GM12891 (cell line): Measurements from ENCODE around the gene NT5DC2.

Experiments used
- DNase-seq: peaks from one replicate; pipeline ENCODE4 v3.0.0; 2011; ENCODE audit warnings: low spot score; ENCODE audit not compliant: insufficient read length
- FAIRE-seq: peaks from 2 replicates; lab custom pipeline; 2011; peaks lifted over from hg19 to GRCh38; lab: Jason Lieb, UNC
- PAX5 ChIP-seq: IDR thresholded peaks from 2 replicates; pipeline ENCODE4 v1.6.1; 2011; ENCODE audit warnings: low read length, moderate library complexity, mild to moderate bottlenecking; ENCODE audit not compliant: insufficient read depth, severe bottlenecking
- POLR2A ChIP-seq: IDR thresholded peaks from 2 replicates; pipeline ENCODE4 v1.6.1; 2011; ENCODE audit warnings: low read depth, low read length, control low read depth
- POLR2AphosphoS5 ChIP-seq: IDR thresholded peaks from 2 replicates; pipeline ENCODE4 v1.6.1; 2011; ENCODE audit warnings: low read depth, low read length, control low read depth
- POU2F2 ChIP-seq: IDR thresholded peaks from 2 replicates; pipeline ENCODE4 v1.6.1; 2011; ENCODE audit warnings: low read depth, mild to moderate bottlenecking, control low read depth, low read length, moderate library complexity
- SPI1 ChIP-seq: IDR thresholded peaks from 2 replicates; pipeline ENCODE4 v1.6.1; 2011; ENCODE audit warnings: low read depth, low read length, control low read depth
- TAF1 ChIP-seq: IDR thresholded peaks from 2 replicates; pipeline ENCODE4 v1.6.1; 2011; ENCODE audit warnings: low read depth, low read length, control low read depth

NT5DC2 gene

DNA sequence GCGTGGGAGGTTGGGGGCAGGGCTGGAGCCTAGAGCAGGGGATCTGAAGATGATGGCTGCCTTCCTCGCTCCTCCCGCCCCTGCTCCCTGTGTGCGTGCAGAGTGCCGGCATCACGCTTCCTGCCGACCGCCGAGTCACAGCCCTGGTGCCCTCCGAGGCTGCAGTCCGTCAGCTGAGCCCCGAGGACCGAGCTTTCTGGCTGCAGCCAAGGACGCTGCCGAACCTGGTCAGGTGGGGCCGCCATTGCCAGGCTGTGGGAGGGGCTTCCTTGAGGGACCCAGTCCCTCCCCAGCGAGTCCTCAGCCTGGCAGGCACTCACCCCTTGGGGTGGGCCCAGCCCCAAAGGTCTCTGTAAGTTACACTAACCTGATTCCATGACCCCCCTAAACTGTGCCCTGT, 20.9 kb downstream of the NT5DC2 start:
- no peak for TF ChIP-seq POU2F2
- TF ChIP-seq SPI1, result no peak
- no peak for TF ChIP-seq POLR2AphosphoS5
- TF ChIP-seq TAF1, result no peak
- no peak for TF ChIP-seq POLR2A
- TF ChIP-seq PAX5, result no peak
- no peak for DNase-seq
- FAIRE-seq, result no peak

DNA sequence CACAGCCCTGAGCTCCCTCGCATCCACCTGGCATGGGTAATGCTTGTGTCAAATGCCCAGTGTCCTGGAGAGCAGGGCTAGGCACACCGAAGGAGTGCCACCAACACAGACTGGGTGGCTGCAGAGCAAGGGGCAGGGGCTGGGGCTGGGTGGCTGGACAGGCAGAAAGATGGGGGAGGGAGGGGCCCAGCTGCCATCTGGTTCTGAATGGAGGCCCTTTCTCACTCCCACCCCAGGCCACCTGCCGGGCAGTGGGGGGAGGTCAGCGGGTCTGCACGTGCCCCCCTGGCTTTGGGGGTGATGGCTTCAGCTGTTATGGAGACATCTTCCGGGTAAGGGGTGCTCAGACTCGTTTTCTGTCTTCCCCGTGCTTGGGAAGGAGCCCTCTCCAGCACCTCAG, 21.6 kb downstream of the NT5DC2 start:
- DNase-seq (no peak), FAIRE-seq (no peak)
- TF ChIP-seq TAF1 (no peak), POLR2A (no peak), PAX5 (no peak), POU2F2 (no peak), SPI1 (no peak), POLR2AphosphoS5 (no peak)

DNA sequence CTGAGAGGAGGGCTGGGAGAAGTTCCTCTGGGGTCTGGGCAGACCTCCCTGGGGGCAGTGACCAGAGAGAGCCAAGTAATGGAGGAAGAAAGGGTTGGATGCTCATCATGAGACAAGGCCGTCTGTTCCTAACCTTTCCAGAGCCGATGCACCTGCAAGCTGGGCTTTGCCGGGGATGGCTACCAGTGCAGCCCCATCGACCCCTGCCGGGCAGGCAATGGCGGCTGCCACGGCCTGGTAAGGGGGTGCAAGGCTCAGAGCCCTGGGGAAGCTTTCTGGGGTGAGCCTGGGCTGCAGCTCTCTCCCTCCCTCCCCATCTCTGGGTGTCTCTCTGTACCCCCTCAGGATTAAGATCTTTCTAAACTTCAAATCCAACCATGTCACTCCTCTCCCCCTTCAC, 22.1 kb downstream of the NT5DC2 start:
- no peak for FAIRE-seq
- TF ChIP-seq POLR2AphosphoS5, result no peak
- no peak for TF ChIP-seq POU2F2
- no peak for TF ChIP-seq POLR2A
- no peak for DNase-seq

DNA sequence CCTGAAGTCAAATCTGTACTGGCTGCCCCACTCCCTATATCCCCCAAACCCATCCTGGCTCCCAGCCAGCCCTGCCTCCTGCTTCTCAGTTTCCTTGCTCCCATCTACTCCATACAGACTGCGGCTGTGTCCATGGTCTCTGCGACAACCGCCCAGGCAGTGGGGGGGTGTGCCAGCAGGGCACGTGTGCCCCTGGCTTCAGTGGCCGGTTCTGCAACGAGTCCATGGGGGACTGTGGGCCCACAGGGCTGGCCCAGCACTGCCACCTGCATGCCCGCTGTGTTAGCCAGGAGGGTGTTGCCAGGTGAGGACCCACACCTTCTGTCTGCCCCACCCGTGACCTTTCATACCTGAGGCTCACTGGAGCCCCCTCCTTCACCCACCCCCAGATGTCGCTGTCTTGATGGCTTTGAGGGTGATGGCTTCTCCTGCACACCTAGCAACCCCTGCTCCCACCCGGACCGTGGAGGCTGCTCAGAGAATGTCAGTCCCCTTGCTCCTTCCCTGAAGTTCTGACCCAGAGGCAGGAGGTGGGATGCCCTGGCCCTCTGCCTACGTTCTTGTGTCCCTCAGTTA, 23.8 kb downstream of the NT5DC2 start:
- TF ChIP-seq SPI1 (no peak), TAF1 (no peak), PAX5 (no peak), POU2F2 (no peak), POLR2AphosphoS5 (no peak), POLR2A (no peak)
- FAIRE-seq, result no peak
- DNase-seq, result no peak

DNA sequence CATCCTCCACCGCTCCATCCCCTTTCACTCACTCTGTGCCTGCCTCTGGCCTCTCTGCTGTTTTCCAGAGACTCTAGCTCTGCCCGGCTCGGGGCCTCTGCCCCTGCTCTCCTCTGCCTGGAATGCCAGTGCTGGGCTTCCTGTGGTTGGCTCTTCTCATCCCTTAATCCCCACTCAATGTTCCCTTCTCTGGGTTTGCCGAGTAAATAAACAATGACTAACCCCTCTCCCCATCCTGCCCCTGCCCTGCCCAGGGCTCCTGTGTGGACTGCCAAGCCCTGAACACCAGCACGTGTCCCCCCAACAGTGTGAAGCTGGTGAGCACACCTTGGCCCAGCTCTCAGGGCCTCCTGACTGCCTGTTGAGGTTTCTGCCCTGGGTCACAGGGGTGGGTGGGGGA, 26.3 kb downstream of the NT5DC2 start:
- TF ChIP-seq TAF1 (no peak), POLR2AphosphoS5 (no peak), SPI1 (no peak), POU2F2 (no peak), PAX5 (no peak), POLR2A (no peak)
- no peak for DNase-seq
- no peak for FAIRE-seq

DNA sequence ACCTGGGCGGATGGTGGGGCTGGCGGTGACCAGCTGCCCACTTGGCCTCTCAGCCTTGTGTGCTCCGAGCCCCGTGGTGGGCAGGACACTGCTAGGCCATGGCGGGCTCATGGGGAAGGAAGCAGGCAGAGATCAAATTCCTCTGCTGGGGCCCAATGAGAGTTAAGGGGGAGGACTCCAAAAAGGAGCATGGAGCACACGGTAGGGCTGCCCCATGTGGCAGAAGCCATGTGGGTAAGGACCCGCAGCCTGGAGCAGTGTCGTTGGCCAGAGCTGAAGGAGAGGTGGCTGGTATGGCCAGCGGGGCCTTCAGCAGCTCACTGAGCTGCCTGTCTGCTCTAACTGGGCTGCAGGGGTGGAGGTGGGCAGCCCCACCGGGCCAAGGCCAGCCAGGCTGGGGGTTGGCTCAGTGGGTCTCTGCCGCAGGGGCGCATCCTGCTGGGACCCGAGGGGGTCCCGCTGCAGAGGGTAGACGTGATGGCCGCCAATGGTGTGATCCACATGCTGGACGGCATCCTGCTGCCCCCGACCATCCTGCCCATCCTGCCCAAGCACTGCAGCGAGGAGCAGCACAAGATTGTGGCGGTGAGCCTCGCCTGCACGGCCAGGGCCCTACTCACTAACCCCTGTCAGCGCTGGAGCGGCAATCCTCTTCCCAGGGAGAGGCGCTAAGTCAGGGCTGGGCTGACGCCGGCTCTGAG, 27.2 kb downstream of the NT5DC2 start:
- TF ChIP-seq POLR2A, result no peak
- no peak for TF ChIP-seq POU2F2
- no peak for TF ChIP-seq PAX5
- TF ChIP-seq SPI1, result no peak
- no peak for TF ChIP-seq TAF1
- no peak for TF ChIP-seq POLR2AphosphoS5
- DNase-seq (no peak), FAIRE-seq (no peak)

DNA sequence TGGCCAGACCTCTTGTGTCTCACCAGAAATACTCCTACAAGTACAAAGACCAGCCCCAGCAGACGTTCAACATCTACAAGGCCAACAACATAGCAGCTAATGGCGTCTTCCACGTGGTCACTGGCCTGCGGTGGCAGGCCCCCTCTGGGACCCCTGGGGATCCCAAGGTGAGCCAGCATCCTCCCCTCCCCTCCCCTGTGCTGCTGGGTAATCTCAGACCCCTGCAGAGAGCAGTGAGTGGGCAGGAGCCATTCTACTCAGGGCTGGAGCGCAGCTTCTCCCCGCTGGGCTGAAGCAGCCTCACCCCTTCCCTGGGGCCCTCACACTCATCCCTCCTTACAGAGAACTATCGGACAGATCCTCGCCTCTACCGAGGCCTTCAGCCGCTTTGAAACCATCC, 28.7 kb downstream of the NT5DC2 start:
- FAIRE-seq (no peak), DNase-seq (no peak)
- TF ChIP-seq SPI1 (no peak), POU2F2 (no peak), PAX5 (no peak), POLR2A (no peak), TAF1 (no peak), POLR2AphosphoS5 (no peak)

DNA sequence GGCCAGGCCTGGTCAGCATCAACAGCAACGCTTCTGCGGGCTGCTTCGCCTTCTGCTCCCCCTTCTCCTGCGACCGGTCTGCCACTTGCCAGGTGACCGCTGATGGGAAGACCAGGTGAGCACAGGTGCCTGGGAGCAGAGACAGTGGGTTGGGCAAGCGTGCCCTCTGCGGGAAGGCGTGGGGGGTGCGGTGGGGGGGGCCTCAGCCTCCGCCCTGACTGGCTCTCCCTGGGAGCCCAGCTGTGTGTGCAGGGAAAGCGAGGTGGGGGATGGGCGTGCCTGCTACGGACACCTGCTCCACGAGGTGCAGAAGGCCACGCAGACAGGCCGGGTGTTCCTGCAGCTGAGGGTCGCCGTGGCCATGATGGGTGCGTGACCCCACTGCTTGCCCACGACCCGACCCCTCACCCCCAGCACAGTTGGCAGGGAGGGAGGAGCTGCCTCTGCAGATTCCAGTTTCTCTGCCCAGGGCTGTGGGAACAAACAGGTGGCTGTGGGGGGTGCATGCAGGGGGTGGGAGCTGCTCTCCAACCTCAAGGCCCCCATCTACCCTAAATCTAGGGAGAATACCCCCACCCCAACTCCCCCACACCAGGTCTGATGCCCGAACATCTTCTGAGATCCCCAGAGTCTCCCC, 29.8 kb downstream of the NT5DC2 start:
- TF ChIP-seq POLR2AphosphoS5 (no peak), PAX5 (no peak), POLR2A (no peak), TAF1 (no peak), SPI1 (no peak), POU2F2 (no peak)
- no peak for DNase-seq
- FAIRE-seq, result no peak

DNA sequence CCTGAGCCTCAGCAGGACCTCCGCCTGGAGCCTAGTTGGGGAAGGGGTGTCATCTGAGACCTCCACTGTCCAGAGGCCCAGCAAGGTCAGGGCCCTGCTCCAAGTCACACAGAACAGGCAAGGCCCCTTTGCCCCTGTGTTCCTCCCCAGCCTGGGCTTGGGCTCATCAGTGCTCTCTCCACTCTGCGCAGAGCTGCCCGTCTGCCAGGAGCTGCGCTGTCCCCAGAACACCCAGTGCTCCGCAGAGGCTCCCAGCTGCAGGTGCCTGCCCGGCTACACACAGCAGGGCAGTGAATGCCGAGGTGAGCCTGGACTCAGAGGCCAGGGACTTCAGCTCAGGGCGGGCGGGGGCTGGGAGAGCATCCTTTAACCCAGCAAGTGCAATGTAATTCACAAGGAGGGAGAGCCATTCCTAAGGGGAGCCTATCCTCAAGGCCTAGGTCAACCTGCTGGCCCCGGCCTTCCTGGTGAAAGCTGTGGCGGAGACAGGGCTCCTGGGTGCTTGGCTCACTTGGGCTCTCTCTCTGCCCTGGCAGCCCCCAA, 30.8 kb downstream of the NT5DC2 start:
- DNase-seq, result no peak
- no peak for FAIRE-seq
- TF ChIP-seq SPI1 (no peak), TAF1 (no peak), POLR2A (no peak), POU2F2 (no peak), PAX5 (no peak), POLR2AphosphoS5 (no peak)

DNA sequence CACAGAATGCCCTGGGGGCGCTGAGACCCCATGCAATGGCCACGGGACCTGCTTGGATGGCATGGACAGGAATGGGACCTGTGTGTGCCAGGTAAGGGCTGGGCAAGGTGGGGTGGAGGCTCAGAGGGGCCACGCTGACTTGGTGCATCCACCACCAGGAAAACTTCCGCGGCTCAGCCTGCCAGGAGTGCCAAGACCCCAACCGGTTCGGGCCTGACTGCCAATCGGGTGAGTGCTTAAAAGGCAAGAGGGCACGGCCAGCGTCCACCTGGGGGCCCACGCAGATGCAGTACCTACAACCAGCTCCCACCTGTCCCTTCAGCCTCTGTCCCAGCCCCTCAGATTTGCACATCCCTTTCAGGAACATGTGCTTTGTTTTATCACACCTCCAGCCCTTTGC, 31.7 kb downstream of the NT5DC2 start:
- TF ChIP-seq SPI1 (no peak), POU2F2 (no peak), POLR2AphosphoS5 (no peak), POLR2A (no peak), PAX5 (no peak), TAF1 (no peak)
- FAIRE-seq, result no peak
- no peak for DNase-seq
